Measurements from ENCODE around the gene AUP1. TPM values are rescaled to one million over a fixed set of nuclear protein-coding genes. Genes with fewer than 3 reads are reported as not detected.

Gene AUP1
- total and polyA plus RNA-seq, 2 of the 4 experiments (the other 2 are of a cell fraction): 47.5 to 100.0 TPM

DNA sequence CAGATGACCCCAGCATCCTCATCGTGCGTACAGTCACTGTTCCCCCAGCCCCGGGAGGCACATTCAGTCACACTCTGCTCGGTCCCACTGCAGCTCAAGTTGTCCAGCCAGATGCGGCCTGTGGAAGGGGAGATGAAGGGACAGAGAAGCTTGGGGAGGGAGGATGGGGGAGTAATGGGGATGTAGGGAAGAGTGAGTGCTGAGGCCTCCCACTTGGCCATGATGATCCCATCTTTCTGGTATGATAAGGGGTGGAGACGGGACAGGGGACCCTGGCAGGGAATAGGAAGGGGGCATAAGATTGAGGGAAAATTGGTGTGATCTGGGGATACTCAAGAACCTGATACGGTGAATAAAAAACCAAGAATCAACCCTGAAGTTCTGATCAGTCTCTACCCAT, 20.7 kb upstream of the AUP1 start:
- H4K5ac ChIP-seq (ENCODE audit: low read depth, low read length): no peak overlapping the region
- ChIA-PET CTCF (interaction anchor here (1.5 kb wide), 1 partner anchor 67 kb away, joined by 3 read pairs; the partner anchor contains the start of genes CCDC142 and TTC31), POLR2A (ENCODE audit: unreplicated experiment) (no interaction called here)
- no peak overlapping the region for H2BK15ac ChIP-seq (ENCODE audit: low read depth, low read length)
- H3K23ac ChIP-seq (ENCODE audit: low read depth, low read length): no peak overlapping the region
- peak overlapping the region; percentile 79 for H2AK9ac ChIP-seq (replicated peaks; ENCODE audit: low read depth, low read length, poor library complexity)
- H3K4me1 ChIP-seq (ENCODE audit: control insufficient read depth, insufficient read depth, low read length): peaks cover 20% of the 10 kb centered on the region
- H3K14ac ChIP-seq (replicated peaks; ENCODE audit: low read depth, low read length): no peak overlapping the region
- H3K56ac ChIP-seq (ENCODE audit: extremely low read depth, insufficient read depth, low read length): no peak overlapping the region
- H3K9me1 ChIP-seq (ENCODE audit: insufficient read depth, low read length): peaks cover 13% of the 10 kb centered on the region; the same call in 1 of the 2 replicates
- BruUV-seq (replicated peaks): no TSS peak
- H3K79me1 ChIP-seq (ENCODE audit: low read depth in 1 of 2, low read length in 2 of 2): peaks cover 14 to 55% of the 10 kb centered on the region in 2 experiments
- peaks cover 13% of the 10 kb centered on the region for H3K36me3 ChIP-seq (ENCODE audit: control insufficient read depth, insufficient read depth, low read length)
- H2BK5ac ChIP-seq (ENCODE audit: low read depth, low read length, poor library complexity, severe bottlenecking): no peak overlapping the region
- no peak overlapping the region for H2BK20ac ChIP-seq (ENCODE audit: low read depth, low read length)
- H3K4me2 ChIP-seq (ENCODE audit: low read depth, low read length): 0 out of 2 replicates have a peak overlapping the region, but pooled peaks have one; percentile 0
- in situ Hi-C loops (cut with MboI; ENCODE audit: low sequenced_read_pairs) (no loop called here), dilution Hi-C loops (cut with HindIII; ENCODE audit: low sequenced_read_pairs, unreplicated experiment) (no loop called here), intact Hi-C loops (cut with micrococcal nuclease) (no loop called here)
- peak overlapping the region; percentile 63 for H2AK5ac ChIP-seq (ENCODE audit: low read depth, low read length)
- no peak overlapping the region for H3K9ac ChIP-seq (ENCODE audit: low read depth, low read length)
- no peak overlapping the region for H3K27ac ChIP-seq (ENCODE audit: insufficient read depth, low read length)
- no peaks in the 10 kb centered on the region; the same call in 1 of the 2 replicates for H4K20me1 ChIP-seq (ENCODE audit: insufficient read depth, low read length)
- no peaks in the 10 kb centered on the region for H3K9me3 ChIP-seq (ENCODE audit: control insufficient read depth, insufficient read depth, low read length)
- H3K4ac ChIP-seq (ENCODE audit: low read depth, low read length): peak overlapping the region; percentile 32; the same call in 1 of the 2 replicates
- DNase-seq: no peak
- TF ChIP-seq RFX5 (IDR thresholded peaks at IDR 0.05; ENCODE audit: low read depth, low read length) (no peak), FOS (IDR thresholded peaks at IDR 0.05; ENCODE audit: low read depth, low read length) (no peak), POLR2A (IDR thresholded peaks at IDR 0.05; ENCODE audit: low read depth, low read length) (no peak), CEBPB (IDR thresholded peaks at IDR 0.05; ENCODE audit: low read depth, low read length) (no peak), BHLHE40 (IDR thresholded peaks at IDR 0.05; ENCODE audit: low read depth, low read length) (no peak), MXI1 (IDR thresholded peaks at IDR 0.05; ENCODE audit: borderline replicate concordance, low read depth, low read length) (no peak), CHD1 (IDR thresholded peaks at IDR 0.05; ENCODE audit: low read depth, low read length) (no peak), NFE2L2 (IDR thresholded peaks at IDR 0.05; ENCODE audit: low read depth, low read length) (no peak), MAZ (IDR thresholded peaks at IDR 0.05; ENCODE audit: borderline replicate concordance, low read depth, low read length) (no peak), RAD21 (IDR thresholded peaks at IDR 0.05; ENCODE audit: low read length) (no peak), MAFK (IDR thresholded peaks at IDR 0.05; ENCODE audit: low read depth, low read length) (no peak), RCOR1 (IDR thresholded peaks at IDR 0.05; ENCODE audit: insufficient replicate concordance, low read length) (no peak), SMC3 (IDR thresholded peaks at IDR 0.05; ENCODE audit: low read depth, low read length) (no peak)
- TF ChIP-seq, protein P1, sequence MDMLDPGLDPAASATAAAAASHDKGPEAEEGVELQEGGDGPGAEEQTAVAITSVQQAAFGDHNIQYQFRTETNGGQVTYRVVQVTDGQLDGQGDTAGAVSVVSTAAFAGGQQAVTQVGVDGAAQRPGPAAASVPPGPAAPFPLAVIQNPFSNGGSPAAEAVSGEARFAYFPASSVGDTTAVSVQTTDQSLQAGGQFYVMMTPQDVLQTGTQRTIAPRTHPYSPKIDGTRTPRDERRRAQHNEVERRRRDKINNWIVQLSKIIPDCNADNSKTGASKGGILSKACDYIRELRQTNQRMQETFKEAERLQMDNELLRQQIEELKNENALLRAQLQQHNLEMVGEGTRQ (IDR thresholded peaks at IDR 0.05; ENCODE audit: low read depth, low read length): no peak
- TF ChIP-seq, protein P2, sequence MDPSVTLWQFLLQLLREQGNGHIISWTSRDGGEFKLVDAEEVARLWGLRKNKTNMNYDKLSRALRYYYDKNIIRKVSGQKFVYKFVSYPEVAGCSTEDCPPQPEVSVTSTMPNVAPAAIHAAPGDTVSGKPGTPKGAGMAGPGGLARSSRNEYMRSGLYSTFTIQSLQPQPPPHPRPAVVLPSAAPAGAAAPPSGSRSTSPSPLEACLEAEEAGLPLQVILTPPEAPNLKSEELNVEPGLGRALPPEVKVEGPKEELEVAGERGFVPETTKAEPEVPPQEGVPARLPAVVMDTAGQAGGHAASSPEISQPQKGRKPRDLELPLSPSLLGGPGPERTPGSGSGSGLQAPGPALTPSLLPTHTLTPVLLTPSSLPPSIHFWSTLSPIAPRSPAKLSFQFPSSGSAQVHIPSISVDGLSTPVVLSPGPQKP (IDR thresholded peaks at IDR 0.05; ENCODE audit: borderline replicate concordance, low read depth, low read length): no peak
- TF ChIP-seq, protein P3, sequence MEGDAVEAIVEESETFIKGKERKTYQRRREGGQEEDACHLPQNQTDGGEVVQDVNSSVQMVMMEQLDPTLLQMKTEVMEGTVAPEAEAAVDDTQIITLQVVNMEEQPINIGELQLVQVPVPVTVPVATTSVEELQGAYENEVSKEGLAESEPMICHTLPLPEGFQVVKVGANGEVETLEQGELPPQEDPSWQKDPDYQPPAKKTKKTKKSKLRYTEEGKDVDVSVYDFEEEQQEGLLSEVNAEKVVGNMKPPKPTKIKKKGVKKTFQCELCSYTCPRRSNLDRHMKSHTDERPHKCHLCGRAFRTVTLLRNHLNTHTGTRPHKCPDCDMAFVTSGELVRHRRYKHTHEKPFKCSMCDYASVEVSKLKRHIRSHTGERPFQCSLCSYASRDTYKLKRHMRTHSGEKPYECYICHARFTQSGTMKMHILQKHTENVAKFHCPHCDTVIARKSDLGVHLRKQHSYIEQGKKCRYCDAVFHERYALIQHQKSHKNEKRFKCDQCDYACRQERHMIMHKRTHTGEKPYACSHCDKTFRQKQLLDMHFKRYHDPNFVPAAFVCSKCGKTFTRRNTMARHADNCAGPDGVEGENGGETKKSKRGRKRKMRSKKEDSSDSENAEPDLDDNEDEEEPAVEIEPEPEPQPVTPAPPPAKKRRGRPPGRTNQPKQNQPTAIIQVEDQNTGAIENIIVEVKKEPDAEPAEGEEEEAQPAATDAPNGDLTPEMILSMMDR (conservative IDR thresholded peaks at IDR 0.05; ENCODE audit: low read depth, low read length): no peak
- H4K8ac ChIP-seq (ENCODE audit: low read depth in 2 of 2, low read length in 2 of 2): no peak overlapping the region; a peak in 1 of 4 replicates
- 84% methylated on average over 4 of the region's 7 CpGs; no CpG with 5 or more reads in 1 of the 2 experiments for WGBS, 2 experiments (ENCODE audit: extremely low coverage in 2 of 2, insufficient read length in 1 of 2)
- H4K91ac ChIP-seq (ENCODE audit: insufficient read depth, low read depth, low read length): no peak overlapping the region
- H2AFZ ChIP-seq (replicated peaks; ENCODE audit: low read length, poor library complexity): no peak overlapping the region
- no peak overlapping the region for H3K18ac ChIP-seq (ENCODE audit: low read depth, low read length)
- no peaks in the 10 kb centered on the region for H3K27me3 ChIP-seq (ENCODE audit: control insufficient read depth, insufficient read depth, low read length)
- no peak for ATAC-seq (ENCODE audit: low read depth)
- no peak overlapping the region for H3K4me3 ChIP-seq (ENCODE audit: insufficient read depth, low read depth, low read length)
- H2BK120ac ChIP-seq (ENCODE audit: low read depth, low read length): no peak overlapping the region

All from IMR-90 (cell line).